ENCODE measurements around the gene PRM3. TPM values are rescaled to one million over a fixed set of nuclear protein-coding genes. Genes with fewer than 3 reads are reported as not detected.

PRM3 gene
- total RNA-seq, 1 donor from 2014 or later: not detected

- Mint-ChIP-seq H3K27ac (ENCODE audit: unreplicated experiment) (peak overlapping the region; percentile 93), H3K9me3 (no peaks in the 10 kb centered on the region), H3K36me3 (ENCODE audit: low read depth) (no peaks in the 10 kb centered on the region), H3K4me1 (peaks cover 6% of the 10 kb centered on the region), H3K4me3 (peak overlapping the region; percentile 99), H3K27me3 (ENCODE audit: low read depth) (peaks cover 35% of the 10 kb centered on the region)
- no peak for DNase-seq (ENCODE audit: low read depth, low spot score)
- no peak for TF ChIP-seq CTCF (conservative IDR thresholded peaks at IDR 0.05)
These were observed 16.7 kb downstream of the PRM3 start for GRCh38 chr16:11256661-11257130.

DNA sequence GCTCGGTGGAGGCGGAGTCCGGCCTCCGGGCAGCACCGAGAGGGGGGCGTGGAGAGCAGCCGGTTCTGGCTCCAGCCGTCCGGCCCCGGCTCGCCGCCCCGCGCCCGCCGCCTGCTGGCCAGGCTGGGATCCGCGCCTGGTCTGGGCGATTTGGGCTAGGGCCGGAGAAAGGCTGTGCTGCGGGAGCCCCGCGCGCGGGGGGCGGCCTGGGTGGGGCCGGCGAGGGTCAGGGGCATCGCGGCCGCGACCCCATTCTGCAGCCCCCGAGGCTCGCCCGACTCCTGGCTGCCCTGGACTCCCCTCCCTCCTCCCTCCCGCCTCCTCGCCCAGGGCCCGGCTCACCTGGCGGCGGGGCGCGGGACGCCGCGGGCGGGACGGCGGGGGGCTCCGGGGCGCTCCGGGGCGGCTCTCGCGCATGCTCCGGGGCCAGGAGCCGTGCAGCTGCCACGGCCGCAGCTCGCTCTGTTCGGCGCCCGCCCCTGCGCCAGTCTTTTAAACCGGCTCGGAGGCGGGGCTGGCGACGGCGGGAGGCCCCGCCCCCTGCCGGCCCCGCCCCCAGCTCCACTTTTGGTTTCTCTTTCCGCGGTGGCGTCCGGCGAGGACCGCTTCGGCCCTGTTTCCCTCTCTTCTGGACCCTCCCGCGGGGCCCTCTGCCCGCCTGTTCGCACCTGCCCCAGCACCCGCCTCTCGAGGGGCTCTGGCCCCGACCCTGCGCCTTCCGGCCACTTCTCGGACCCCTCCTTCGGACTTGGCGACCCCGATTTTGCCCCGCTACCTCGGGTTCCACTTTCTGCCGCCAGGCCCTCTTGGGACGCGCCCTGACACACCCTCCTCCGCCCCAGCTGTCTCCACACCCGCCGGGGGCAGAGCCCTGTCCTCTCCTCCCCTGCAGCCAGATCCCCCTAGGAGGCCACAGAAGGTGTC lies 17.4 kb downstream of the PRM3 start, which contains the start of gene SOCS1:
Gene SOCS1 (minus strand): TSS at position 468 of the 924 bp plus-strand sequence. CDS start 726 bp downstream, outside the sequence.
- Mint-ChIP-seq H3K27ac (ENCODE audit: unreplicated experiment) (peak within 1 kb of the TSS; percentile 93), H3K4me3 (peak within 1 kb of the TSS; percentile 99), H3K9me3 (no peaks in the 10 kb centered on the region), H3K27me3 (ENCODE audit: low read depth) (peaks cover 35% of the 10 kb centered on the region), H3K36me3 (ENCODE audit: low read depth) (no peaks in the 10 kb centered on the region), H3K4me1 (peaks cover 6% of the 10 kb centered on the region)
- peak; percentile 94 for TF ChIP-seq CTCF (conservative IDR thresholded peaks at IDR 0.05)
- DNase-seq (ENCODE audit: low read depth, low spot score): peak; percentile 82

- peak overlapping the region; percentile 76 for H3K4me3 Mint-ChIP-seq
- peaks cover 35% of the 10 kb centered on the region for H3K27me3 Mint-ChIP-seq (ENCODE audit: low read depth)
- peak; percentile 38 for TF ChIP-seq CTCF (conservative IDR thresholded peaks at IDR 0.05)
- H3K27ac Mint-ChIP-seq (ENCODE audit: unreplicated experiment): no peak overlapping the region
- H3K4me1 Mint-ChIP-seq: peaks cover 6% of the 10 kb centered on the region
- peak; percentile 28 for DNase-seq (ENCODE audit: low read depth, low spot score)
- no peaks in the 10 kb centered on the region for H3K36me3 Mint-ChIP-seq (ENCODE audit: low read depth)
- no peaks in the 10 kb centered on the region for H3K9me3 Mint-ChIP-seq
These were observed 18.3 kb downstream of the PRM3 start for GRCh38 chr16:11254913-11255736.

- H3K9me3 Mint-ChIP-seq: no peaks in the 10 kb centered on the region
- TF ChIP-seq CTCF (conservative IDR thresholded peaks at IDR 0.05): no peak
- peaks cover 35% of the 10 kb centered on the region for H3K27me3 Mint-ChIP-seq (ENCODE audit: low read depth)
- DNase-seq (ENCODE audit: low read depth, low spot score): no peak
- no peak overlapping the region for H3K27ac Mint-ChIP-seq (ENCODE audit: unreplicated experiment)
- H3K4me3 Mint-ChIP-seq: peak overlapping the region; percentile 76
- H3K36me3 Mint-ChIP-seq (ENCODE audit: low read depth): no peaks in the 10 kb centered on the region
- H3K4me1 Mint-ChIP-seq: peaks cover 6% of the 10 kb centered on the region
These were observed 19.2 kb downstream of the PRM3 start for GRCh38 chr16:11253995-11254912.
